Hepatocyte (in vitro differentiated cells): ENCODE measurements around the gene SLC19A1. TPM values are rescaled to one million over a fixed set of nuclear protein-coding genes. Genes with fewer than 3 reads are reported as not detected.

Experiments
- DNase-seq: peaks from one replicate; pipeline ENCODE4 v3.0.0-alpha.2; 2016; ENCODE audit warnings: low spot score
- H2AFZ ChIP-seq: fragments of 200-600 bp; sonication (generic); 2 replicates; pipeline ENCODE4 v1.6.0; 2016; ENCODE audit warnings: antibody characterized with exemption, mild to moderate bottlenecking
- H3K27ac ChIP-seq: fragments of 200-600 bp; sonication (generic); 2 replicates; pipeline ENCODE4 v1.5.1; 2016; ENCODE audit warnings: mild to moderate bottlenecking
- H3K27me3 ChIP-seq: fragments of 200-600 bp; sonication (generic); 2 replicates; pipeline ENCODE4 v1.6.1; 2016
- H3K36me3 ChIP-seq: fragments of 200-600 bp; sonication (generic); replicated peaks from 2 replicates; pipeline ENCODE4 v1.5.1; 2016; ENCODE audit warnings: low read depth; ENCODE audit not compliant: insufficient read depth
- H3K4me1 ChIP-seq: fragments of 200-600 bp; sonication (generic); 2 replicates; pipeline ENCODE4 v1.5.1; 2016; ENCODE audit warnings: mild to moderate bottlenecking, moderate library complexity; ENCODE audit not compliant: insufficient read depth
- H3K4me2 ChIP-seq: fragments of 200-600 bp; sonication (generic); 2 replicates; pipeline ENCODE4 v1.6.0; 2016
- H3K4me3 ChIP-seq: fragments of 200-600 bp; sonication (generic); 2 replicates; pipeline ENCODE4 v1.5.1; 2016; ENCODE audit warnings: mild to moderate bottlenecking
- H3K79me2 ChIP-seq: fragments of 200-600 bp; sonication (generic); 2 replicates; pipeline ENCODE4 v1.6.0; 2017; ENCODE audit warnings: mild to moderate bottlenecking
- H3K9me2 ChIP-seq: fragments of 200-600 bp; sonication (generic); replicated peaks from 2 replicates; pipeline ENCODE4 v1.6.0; 2017; ENCODE audit warnings: mild to moderate bottlenecking; ENCODE audit not compliant: insufficient read depth
- H3K9me3 ChIP-seq: fragments of 200-600 bp; sonication (generic); 2 replicates; pipeline ENCODE4 v1.5.1; 2016; ENCODE audit warnings: low read depth, mild to moderate bottlenecking
- H4K20me1 ChIP-seq: fragments of 200-600 bp; sonication (generic); 2 replicates; pipeline ENCODE4 v1.6.0; 2016; ENCODE audit warnings: mild to moderate bottlenecking; ENCODE audit not compliant: insufficient read depth, poor library complexity, severe bottlenecking
- EZH2 ChIP-seq: fragments of 200-600 bp; sonication (generic); IDR thresholded peaks from 2 replicates; pipeline ENCODE4 v1.6.1; 2016; ENCODE audit warnings: antibody characterized with exemption, mild to moderate bottlenecking, borderline replicate concordance
- EZH2phosphoT487 ChIP-seq: fragments of 200-600 bp; sonication (generic); IDR thresholded peaks from one replicate; pipeline ENCODE4 v1.6.1; 2018; ENCODE audit warnings: antibody characterized with exemption, mild to moderate bottlenecking, low read depth, moderate library complexity; ENCODE audit not compliant: unreplicated experiment, severe bottlenecking
- WGBS: methylation state at CpG from one replicate; pipeline ENCODE4 v1.1.6; 2016; ENCODE audit warnings: low lambda C conversion rate; ENCODE audit errors: missing lambda C conversion rate; 5-methylcytosine and 5-hydroxymethylcytosine counted together
- polyA plus RNA-seq: library from polyadenylated mRNA; unstranded; fragments of >200 nt; fragmentation: Nextera tagmentation; extraction: Ambion mirVana; gene quantifications from 2 replicates; pipeline ENCODE4 v1.2.1, GENCODE V29; 2016
- total RNA-seq: library from RNA; depleted of rRNA; stranded (reverse); fragments of >200 nt; gene quantifications from 2 replicates; pipeline ENCODE4 v1.2.3, GENCODE V29; 2014
- TF ChIP-seq, protein P1 (sequence below): fragments of 200-600 bp; sonication (generic); IDR thresholded peaks from 2 replicates; pipeline ENCODE4 v1.5.1; 2016; ENCODE audit warnings: antibody characterized with exemption, mild to moderate bottlenecking; ENCODE audit not compliant: poor library complexity

The SLC19A1 gene
- total and polyA plus RNA-seq, 2 experiments from 2014 or later, result 7.7 to 24.8 TPM

- WGBS, result 89% methylated on average over 11 of the region's 11 CpGs
- Histone ChIP-seq H3K9me3 (no peaks in the 10 kb centered on the region), H3K27ac (no peak overlapping the region), H3K27me3 (no peaks in the 10 kb centered on the region), H3K4me3 (no peak overlapping the region), H3K4me2 (no peak overlapping the region), H2AFZ (no peak overlapping the region), H3K9me2 (no peaks in the 10 kb centered on the region), H3K4me1 (no peaks in the 10 kb centered on the region), H4K20me1 (no peaks in the 10 kb centered on the region), H3K79me2 (no peaks in the 10 kb centered on the region), H3K36me3 (no peaks in the 10 kb centered on the region)
- TF ChIP-seq EZH2phosphoT487 (no peak), EZH2 (no peak)
- TF ChIP-seq, protein P1, sequence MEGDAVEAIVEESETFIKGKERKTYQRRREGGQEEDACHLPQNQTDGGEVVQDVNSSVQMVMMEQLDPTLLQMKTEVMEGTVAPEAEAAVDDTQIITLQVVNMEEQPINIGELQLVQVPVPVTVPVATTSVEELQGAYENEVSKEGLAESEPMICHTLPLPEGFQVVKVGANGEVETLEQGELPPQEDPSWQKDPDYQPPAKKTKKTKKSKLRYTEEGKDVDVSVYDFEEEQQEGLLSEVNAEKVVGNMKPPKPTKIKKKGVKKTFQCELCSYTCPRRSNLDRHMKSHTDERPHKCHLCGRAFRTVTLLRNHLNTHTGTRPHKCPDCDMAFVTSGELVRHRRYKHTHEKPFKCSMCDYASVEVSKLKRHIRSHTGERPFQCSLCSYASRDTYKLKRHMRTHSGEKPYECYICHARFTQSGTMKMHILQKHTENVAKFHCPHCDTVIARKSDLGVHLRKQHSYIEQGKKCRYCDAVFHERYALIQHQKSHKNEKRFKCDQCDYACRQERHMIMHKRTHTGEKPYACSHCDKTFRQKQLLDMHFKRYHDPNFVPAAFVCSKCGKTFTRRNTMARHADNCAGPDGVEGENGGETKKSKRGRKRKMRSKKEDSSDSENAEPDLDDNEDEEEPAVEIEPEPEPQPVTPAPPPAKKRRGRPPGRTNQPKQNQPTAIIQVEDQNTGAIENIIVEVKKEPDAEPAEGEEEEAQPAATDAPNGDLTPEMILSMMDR, result no peak
- DNase-seq, result no peak
Observed at GRCh38 chr21:45572783-45573451, 30.7 kb upstream of the SLC19A1 start.

DNA sequence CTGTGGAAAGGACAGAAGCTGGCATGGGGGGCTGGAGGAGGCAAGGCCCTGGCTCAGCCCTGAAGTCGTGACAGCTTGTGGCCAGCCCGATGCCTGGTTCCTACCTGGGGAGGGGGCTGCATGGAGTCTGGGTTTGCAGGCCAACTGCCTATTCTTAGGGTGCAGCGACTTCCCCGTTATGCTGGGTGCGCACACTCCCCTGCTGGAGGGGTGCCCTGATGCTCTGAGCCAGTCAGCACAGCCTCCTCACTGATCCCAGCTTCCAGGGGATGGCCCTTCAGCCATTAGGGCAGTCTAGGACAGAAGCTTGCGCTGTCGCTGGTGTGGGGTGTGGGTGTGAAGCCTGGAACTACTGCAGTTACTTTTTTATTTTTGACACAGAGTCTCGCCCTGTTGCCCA lies 30.0 kb upstream of the SLC19A1 start:
- H3K4me3 ChIP-seq, result no peak overlapping the region
- no peak overlapping the region for H3K27ac ChIP-seq
- no peak for TF ChIP-seq EZH2phosphoT487
- TF ChIP-seq, protein P1, result no peak
- no peak for TF ChIP-seq EZH2
- H4K20me1 ChIP-seq, result no peaks in the 10 kb centered on the region
- 96% methylated on average over 8 of the region's 8 CpGs for WGBS
- H3K4me1 ChIP-seq, result no peaks in the 10 kb centered on the region
- no peaks in the 10 kb centered on the region for H3K36me3 ChIP-seq
- H3K9me2 ChIP-seq, result no peaks in the 10 kb centered on the region
- no peak overlapping the region for H2AFZ ChIP-seq
- H3K27me3 ChIP-seq, result no peaks in the 10 kb centered on the region
- no peak overlapping the region for H3K4me2 ChIP-seq
- no peak for DNase-seq
- no peaks in the 10 kb centered on the region for H3K9me3 ChIP-seq
- no peaks in the 10 kb centered on the region for H3K79me2 ChIP-seq

DNA sequence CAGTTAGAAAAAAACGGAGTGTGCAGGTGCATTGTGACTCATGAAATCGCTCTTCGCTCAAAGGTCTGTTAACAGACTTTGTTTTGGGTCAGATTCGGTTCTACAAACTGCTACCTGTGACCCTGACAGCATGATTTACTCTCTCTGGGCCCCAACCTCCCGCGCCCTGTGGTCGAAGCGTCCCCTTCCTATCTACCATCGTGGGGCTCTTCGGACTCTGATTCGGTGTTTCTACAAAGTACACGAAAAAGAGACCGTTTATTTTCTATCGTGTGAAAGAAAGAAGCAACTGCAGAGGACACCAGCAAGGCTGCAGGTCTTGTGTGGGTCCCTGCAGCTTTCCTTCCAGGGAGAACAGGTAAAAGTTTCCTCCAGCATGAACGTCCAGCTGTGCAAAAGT lies 29.4 kb upstream of the SLC19A1 start:
- Histone ChIP-seq H3K4me1 (no peaks in the 10 kb centered on the region), H3K9me2 (no peaks in the 10 kb centered on the region), H3K36me3 (no peaks in the 10 kb centered on the region), H3K9me3 (no peaks in the 10 kb centered on the region), H3K4me2 (no peak overlapping the region), H4K20me1 (no peaks in the 10 kb centered on the region), H3K4me3 (no peak overlapping the region), H2AFZ (no peak overlapping the region), H3K27ac (no peak overlapping the region), H3K27me3 (peaks cover 3% of the 10 kb centered on the region), H3K79me2 (no peaks in the 10 kb centered on the region)
- no peak for TF ChIP-seq EZH2
- TF ChIP-seq, protein P1, result no peak
- TF ChIP-seq EZH2phosphoT487, result no peak
- WGBS, result 80% methylated on average over 15 of the region's 15 CpGs
- DNase-seq, result no peak
